Suppressor macrophage (primary cell): ENCODE measurements around the gene CALHM3.

Experiments used
- DNase-seq, 4 experiments: peaks; one replicate each; pipeline ENCODE4 v3.0.0-alpha.2; 2020 to 2022

CALHM3 gene

DNA sequence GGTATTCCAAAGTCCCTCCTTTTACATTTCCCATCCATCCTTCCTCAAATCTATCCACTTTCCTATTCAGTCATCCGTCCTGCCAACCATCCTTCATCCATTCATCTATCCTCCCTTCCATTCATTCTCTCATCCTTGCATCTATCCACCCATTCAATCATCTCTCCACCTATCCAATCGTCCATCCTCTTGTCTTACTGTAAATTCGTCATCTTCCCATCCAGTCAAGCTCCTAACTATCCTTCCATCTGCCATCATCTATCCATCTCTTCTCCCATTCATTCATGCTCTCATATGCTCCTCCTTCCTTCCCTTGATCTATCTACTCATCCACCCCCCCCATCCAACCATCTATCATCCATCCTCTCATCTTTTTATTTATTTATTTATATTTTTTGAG lies 5.0 kb downstream of the CALHM3 start:
- DNase-seq, result no peak

GRCh38 chr10:103473261-103473671 lies 5.8 kb downstream of the CALHM3 start:
- DNase-seq, result no peak

DNA sequence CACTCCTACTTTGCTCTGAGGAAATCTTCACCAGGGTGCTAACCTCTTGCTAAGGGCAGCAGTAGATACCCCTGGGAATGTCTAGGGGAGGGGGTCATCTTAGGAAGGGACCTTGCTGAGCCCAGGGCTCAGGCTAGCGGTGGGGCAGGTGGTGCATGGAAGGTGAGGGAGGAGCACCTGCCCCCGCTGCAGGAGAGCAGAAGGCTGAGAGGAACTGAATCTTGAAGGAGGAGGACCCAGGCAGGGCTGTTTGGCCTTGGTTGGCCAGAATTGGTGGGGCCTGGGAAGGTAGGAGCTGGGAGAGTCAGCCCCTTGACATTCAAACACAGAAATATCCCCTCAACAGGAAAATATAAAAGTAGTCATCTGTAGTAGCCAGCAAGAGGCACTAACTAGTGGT lies 7.0 kb downstream of the CALHM3 start:
- DNase-seq, result peak in 3 of 4 experiments; percentile 37 to 51 (median 43)

GRCh38 chr10:103470761-103471653 lies 8.0 kb downstream of the CALHM3 start:
- peak; percentile 63 to 87 (median 80) for DNase-seq

DNA sequence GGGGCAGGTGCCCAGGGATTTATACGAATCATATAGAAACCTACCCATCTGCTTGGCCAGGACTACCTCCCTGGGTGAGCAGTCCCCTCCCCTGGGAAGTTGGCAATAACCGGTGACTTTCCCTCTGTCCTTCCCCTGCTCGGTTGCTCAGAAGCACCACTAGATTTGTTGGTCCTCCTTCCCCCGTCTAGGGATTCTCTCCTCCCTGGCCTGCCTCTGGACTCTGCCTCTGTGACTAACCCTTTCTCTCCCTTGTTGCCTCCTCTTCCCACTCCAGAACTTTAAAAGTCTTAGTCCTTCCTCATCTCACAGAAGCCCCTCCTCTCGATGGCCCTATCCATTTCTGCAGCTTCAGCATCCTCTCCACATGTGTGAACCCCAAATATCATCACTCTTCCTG lies 9.8 kb downstream of the CALHM3 start:
- peak; percentile 28 to 61 (median 56) for DNase-seq

- peak in 3 of 4 experiments; percentile 37 to 49 (median 49) for DNase-seq
Observed at GRCh38 chr10:103467406-103467805, 11.6 kb downstream of the CALHM3 start.

GRCh38 chr10:103466734-103467133 lies 12.3 kb downstream of the CALHM3 start:
- DNase-seq, result no peak

DNA sequence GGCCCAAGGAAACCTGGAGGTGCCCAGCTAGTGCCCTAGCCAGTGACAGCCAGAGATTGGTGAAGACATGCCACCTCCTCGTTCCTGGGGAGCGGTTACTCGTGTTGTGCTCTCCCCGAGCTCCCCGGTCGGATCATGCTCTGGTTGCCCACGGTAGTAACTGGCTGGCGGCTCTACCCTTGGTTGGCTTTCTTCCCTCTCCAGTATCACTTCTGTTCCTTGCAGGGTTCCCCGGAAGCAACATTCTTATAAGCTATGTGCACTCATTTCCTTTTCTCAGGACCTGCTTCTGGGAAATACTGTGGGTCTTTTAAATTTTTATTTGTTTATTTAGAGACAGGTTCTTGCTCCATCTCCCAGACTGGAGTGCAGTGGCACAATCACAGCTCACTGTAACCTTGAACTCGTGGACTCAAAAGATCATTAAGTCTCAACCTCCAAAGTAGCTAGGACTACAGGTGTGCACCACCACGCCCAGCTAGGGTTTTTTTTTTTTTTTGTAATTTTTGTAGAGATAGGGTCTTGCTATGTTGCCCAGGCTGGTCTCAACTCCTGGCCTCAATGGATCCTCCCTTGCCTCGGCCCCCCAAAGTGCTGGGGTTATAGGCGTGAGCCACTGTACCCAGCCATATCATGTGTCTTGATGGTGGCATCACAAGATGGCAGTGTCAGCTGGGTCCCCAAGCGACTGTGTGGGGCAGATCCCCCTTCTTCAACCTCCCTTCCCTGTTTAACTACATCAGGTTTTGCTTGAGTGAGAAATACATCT lies 13.4 kb downstream of the CALHM3 start:
- peak; percentile 53 to 81 (median 74) for DNase-seq

- DNase-seq, result peak; percentile 64 to 89 (median 80)
Observed at GRCh38 chr10:103463499-103463898, 15.5 kb downstream of the CALHM3 start.

DNA sequence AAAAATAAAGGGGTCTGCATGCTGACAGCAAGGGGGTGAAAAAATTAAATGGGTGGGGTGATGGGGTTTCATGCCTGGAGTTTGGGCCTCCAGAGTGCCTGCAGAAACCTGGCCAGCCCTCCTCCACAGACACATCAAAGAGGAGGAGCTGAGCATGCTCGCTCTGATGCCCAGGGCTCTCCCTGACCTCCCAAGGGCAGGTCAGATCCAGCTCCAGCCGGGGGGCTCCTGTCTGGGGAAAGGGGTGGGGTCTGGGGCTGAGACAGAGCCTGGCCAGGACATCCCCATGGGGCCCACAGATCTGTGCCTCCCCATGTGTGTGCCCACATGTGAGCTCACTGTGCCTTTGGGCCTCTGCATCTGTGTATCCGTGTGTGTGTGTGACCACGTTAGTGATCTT lies 19.4 kb downstream of the CALHM3 start:
- no peak for DNase-seq

- peak; percentile 50 to 85 (median 74) for DNase-seq
Observed at GRCh38 chr10:103458720-103459119, 20.3 kb downstream of the CALHM3 start, which contains the start of gene CALHM1. CALHM1 (minus strand) TSS chr10:103458900; CDS start chr10:103458751, 149 bp downstream.

- DNase-seq, result no peak
Observed at GRCh38 chr10:103457896-103458583, 21.0 kb downstream of the CALHM3 start.

DNA sequence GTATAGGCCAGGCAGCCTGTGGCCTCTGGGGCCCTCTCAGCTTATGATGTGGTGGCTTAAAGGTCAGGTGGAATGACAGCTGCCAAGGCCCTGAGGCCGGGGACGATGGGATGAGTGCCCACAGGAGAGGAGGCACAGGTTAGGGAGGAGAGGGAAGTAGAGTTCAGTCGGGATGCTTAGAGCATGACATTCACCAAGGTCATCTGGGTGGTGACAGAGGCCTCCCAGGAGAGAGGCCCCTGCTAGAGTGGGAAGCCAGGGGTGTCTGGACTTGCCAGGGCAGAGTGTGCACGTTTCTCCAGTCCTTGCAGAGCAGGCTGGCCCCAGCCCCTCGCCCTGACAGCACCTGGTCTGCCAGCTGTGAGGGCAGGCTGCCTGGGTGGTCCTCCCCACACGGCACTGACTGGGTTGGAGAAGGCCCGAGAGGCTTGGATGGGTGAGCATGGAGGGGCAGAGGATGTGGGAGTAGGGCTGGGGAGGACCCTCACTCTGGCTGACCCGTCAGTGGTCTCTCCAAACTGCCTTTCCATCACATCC lies 21.8 kb downstream of the CALHM3 start:
- no peak for DNase-seq

DNA sequence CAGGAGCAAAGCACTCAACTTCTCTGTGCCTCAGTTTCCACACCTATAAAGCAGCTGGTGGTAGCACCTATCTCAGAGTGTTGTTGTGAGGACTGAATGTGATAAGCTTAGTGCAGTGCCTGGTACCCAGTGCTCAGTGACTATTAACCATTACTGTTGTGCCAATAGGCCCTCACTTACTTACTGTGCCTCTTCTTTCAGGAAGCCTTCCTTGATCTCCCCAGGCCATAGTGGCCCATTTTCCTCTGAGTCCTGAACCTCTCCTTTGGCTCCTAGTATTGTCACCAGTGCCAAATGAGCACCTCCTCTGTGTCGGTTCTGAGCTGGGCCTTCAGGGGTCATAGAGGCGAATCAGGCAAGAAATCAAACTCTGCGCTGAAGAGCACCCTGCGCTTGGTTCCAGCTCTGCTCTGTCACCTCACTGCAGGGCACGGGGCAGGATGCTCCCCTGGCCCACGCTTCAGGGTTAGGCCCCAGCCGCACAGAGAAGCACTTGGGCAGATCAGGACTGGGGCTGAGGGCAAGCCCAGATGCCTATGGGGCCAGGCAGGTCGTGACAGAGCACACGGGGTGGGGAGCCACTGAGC lies 22.9 kb downstream of the CALHM3 start:
- DNase-seq, result no peak

DNA sequence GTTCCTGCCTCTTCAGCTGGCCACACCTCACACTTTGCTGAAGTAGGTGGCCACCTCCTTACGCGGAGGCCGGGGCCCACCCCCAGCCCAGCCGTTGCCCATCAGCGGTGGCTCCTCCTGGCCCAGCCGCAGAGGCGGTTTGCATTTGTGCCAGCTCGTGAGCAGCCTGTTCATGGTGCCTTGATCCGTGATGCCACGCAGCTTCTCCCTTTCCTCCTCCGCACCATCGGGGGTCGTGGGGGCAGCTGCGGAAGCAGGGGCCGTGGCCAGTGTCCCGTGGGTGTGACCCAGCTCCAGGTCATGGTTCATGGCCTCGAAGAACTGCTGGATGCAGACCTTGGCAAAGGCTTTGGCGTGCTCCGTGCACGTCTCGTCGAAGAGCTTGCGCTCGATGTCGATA lies 23.8 kb downstream of the CALHM3 start:
- DNase-seq, result no peak

GRCh38 chr10:103454026-103454425 lies 25.0 kb downstream of the CALHM3 start:
- no peak for DNase-seq

DNA sequence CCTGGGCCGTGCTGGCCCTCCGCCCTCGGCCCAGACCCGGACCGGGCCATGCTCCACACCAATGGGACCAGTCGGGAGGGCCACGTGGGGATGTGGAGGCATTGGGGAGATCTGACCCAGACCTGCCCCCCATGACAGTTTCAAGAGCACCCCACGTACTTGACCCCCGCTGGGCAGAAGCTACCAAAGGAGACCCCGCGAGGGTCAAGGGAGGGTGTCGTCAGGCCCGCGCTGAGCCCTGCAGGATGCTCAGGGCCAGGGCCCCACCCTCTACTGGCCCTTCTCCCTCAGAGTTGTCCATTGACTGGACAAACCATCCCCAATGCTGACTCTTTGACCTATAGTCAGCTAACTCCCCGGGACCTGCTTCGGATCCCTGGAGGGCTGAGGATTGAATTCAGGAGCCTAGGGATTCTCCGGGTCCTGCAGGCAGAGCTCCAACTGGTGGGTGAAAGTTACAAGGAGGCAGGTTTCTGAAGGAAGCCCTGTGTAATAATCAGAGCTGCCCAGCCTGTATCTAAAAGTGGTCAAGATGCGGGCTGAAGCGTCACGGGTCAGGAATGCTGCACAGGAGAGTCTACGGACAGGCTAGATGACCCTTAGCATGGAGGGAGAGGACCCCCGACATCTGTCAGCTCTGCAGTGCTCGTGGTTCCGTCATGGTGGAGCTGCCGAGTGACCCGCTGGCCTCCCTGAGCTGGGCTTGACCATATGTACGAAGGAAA lies 26.4 kb downstream of the CALHM3 start:
- no peak for DNase-seq

GRCh38 chr10:103451831-103452505 lies 27.1 kb downstream of the CALHM3 start, which contains the start of gene CALHM2:
CALHM2 (minus strand) TSS chr10:103452370; CDS start chr10:103449941, 2,429 bp downstream.
- peak; percentile 72 to 91 (median 84) for DNase-seq

DNA sequence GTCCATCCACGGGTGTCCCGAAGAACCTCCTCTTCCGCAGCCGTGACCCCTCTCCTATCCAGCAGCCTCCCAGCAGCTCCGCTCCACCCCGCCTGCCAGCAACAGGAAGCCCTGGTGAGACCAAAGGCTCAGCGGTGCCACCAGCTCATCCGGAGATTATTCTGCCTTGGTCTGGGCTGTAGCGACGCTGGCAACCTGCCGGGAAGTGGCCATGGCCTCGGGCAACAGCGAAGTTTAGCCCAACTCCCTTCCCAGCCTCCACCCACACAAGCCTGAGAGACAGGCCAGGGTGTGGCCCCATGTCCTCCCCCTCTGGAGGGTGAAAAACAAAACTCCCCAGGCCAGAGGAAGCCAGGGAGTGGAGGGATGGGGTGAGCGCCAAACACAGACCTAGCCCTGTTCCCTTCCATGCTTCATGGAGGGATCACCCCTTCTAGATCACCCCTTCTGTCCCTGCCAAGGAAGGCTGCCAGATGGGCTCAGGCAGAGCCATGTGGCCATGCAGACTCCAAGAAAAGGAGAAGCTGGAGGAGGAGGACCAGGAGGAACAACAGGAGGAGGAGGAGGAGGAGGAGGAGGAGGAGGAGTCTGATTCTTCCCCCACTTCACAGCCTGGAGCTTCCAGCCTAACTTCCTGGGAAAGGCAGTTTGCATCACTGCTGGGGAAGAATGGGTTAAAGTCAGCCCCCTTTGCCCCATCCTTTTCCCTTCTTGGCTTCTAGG lies 27.8 kb downstream of the CALHM3 start:
- peak; percentile 55 to 87 (median 80) for DNase-seq

- DNase-seq, result no peak
Observed at GRCh38 chr10:103450201-103450695, 28.8 kb downstream of the CALHM3 start.
